Liver (tissue), 3 donors: ENCODE measurements around the gene CAPZA2.

Source experiments
- MAX ChIP-seq: IDR thresholded peaks from 2 replicates; pipeline ENCODE4 v1.6.1; 2016; ENCODE audit warnings: antibody characterized with exemption
- TAF1 ChIP-seq: conservative IDR thresholded peaks from 2 replicates; pipeline ENCODE4 v1.6.1; 2016; ENCODE audit warnings: antibody characterized with exemption, mild to moderate bottlenecking
- TF ChIP-seq, protein P1 (sequence below): fragments of 150-350 bp; IDR thresholded peaks from 2 replicates; pipeline ENCODE4 v1.5.1; 2017; ENCODE audit warnings: improper control_type of control experiment, low read depth, low read length; ENCODE audit not compliant: missing input control
- donor health status: healthy.
- donor health status: healthy.

- TF ChIP-seq TAF1: no peak
- TF ChIP-seq, protein P1, sequence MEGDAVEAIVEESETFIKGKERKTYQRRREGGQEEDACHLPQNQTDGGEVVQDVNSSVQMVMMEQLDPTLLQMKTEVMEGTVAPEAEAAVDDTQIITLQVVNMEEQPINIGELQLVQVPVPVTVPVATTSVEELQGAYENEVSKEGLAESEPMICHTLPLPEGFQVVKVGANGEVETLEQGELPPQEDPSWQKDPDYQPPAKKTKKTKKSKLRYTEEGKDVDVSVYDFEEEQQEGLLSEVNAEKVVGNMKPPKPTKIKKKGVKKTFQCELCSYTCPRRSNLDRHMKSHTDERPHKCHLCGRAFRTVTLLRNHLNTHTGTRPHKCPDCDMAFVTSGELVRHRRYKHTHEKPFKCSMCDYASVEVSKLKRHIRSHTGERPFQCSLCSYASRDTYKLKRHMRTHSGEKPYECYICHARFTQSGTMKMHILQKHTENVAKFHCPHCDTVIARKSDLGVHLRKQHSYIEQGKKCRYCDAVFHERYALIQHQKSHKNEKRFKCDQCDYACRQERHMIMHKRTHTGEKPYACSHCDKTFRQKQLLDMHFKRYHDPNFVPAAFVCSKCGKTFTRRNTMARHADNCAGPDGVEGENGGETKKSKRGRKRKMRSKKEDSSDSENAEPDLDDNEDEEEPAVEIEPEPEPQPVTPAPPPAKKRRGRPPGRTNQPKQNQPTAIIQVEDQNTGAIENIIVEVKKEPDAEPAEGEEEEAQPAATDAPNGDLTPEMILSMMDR: no peak
- TF ChIP-seq MAX: no peak
These were observed 11.2 kb downstream of the CAPZA2 start for GRCh38 chr7:116873619-116874018.
